Measurements from ENCODE around the gene PRDM16. TPM values are rescaled to one million over a fixed set of nuclear protein-coding genes. Genes with fewer than 3 reads are reported as not detected.

The PRDM16 gene
- total RNA-seq, 4 donors from 2014 or later: 0.41 to 0.95 TPM; not detected in 2

GRCh38 chr1:3096345-3096744 is 27.3 kb downstream of the PRDM16 start:
- no peaks in the 10 kb centered on the region for H3K36me3 ChIP-seq
- in situ Hi-C loops (cut with MboI; ENCODE audit: low pct_ligation_motif_present in 1 of 4, low pct_unique_long_range_greater_than_20kb in 1 of 4, low sequenced_read_pairs in 3 of 4) (no loop called here), intact Hi-C loops (cut with DNase I; ENCODE audit: low total_unique reads) (no loop called here)
- no peak overlapping the region for H3K27ac ChIP-seq
- DNase-seq: no peak
- H3K4me3 ChIP-seq: no peak overlapping the region
- no peak for TF ChIP-seq POLR2AphosphoS5 (IDR thresholded peaks at IDR 0.05)
- no peak for TF ChIP-seq POLR2A (IDR thresholded peaks at IDR 0.05)
- TF ChIP-seq EP300 (IDR thresholded peaks at IDR 0.05; ENCODE audit: low read depth): no peak
- TF ChIP-seq CTCF (IDR thresholded peaks at IDR 0.05): no peak
- 67% methylated on average over 13 of the region's 13 CpGs; no CpG with 5 or more reads in 1 of the 2 donors for WGBS, 2 donors (ENCODE audit: low coverage in 1 of 2)
- no peaks in the 10 kb centered on the region for H3K4me1 ChIP-seq
- H3K27me3 ChIP-seq: no peaks in the 10 kb centered on the region
- no peaks in the 10 kb centered on the region for H3K9me3 ChIP-seq

- Histone ChIP-seq H3K27me3 (no peaks in the 10 kb centered on the region), H3K4me1 (no peaks in the 10 kb centered on the region), H3K36me3 (no peaks in the 10 kb centered on the region), H3K4me3 (no peak overlapping the region), H3K27ac (no peak overlapping the region), H3K9me3 (no peaks in the 10 kb centered on the region)
- intact Hi-C loops (cut with DNase I; ENCODE audit: low total_unique reads) (no loop called here), in situ Hi-C loops (cut with MboI; ENCODE audit: low pct_ligation_motif_present in 1 of 4, low pct_unique_long_range_greater_than_20kb in 1 of 4, low sequenced_read_pairs in 3 of 4) (no loop called here)
- no peak for DNase-seq
- TF ChIP-seq POLR2A (IDR thresholded peaks at IDR 0.05): no peak
- no peak for TF ChIP-seq CTCF (IDR thresholded peaks at IDR 0.05)
- no peak for TF ChIP-seq POLR2AphosphoS5 (IDR thresholded peaks at IDR 0.05)
- no peak for TF ChIP-seq EP300 (IDR thresholded peaks at IDR 0.05; ENCODE audit: low read depth)
- 93% methylated on average over 12 of the region's 12 CpGs; no CpG with 5 or more reads in 1 of the 2 donors for WGBS, 2 donors (ENCODE audit: low coverage in 1 of 2)
Observed at GRCh38 chr1:3097231-3097630, 28.2 kb downstream of the PRDM16 start.

GRCh38 chr1:3097861-3098260 is 28.9 kb downstream of the PRDM16 start:
- TF ChIP-seq EP300 (IDR thresholded peaks at IDR 0.05; ENCODE audit: low read depth): no peak
- no peak for TF ChIP-seq POLR2AphosphoS5 (IDR thresholded peaks at IDR 0.05)
- TF ChIP-seq CTCF (IDR thresholded peaks at IDR 0.05): no peak
- no peak for TF ChIP-seq POLR2A (IDR thresholded peaks at IDR 0.05)
- Histone ChIP-seq H3K27me3 (no peaks in the 10 kb centered on the region), H3K4me3 (no peak overlapping the region), H3K27ac (no peak overlapping the region), H3K9me3 (no peaks in the 10 kb centered on the region), H3K4me1 (no peaks in the 10 kb centered on the region), H3K36me3 (no peaks in the 10 kb centered on the region)
- WGBS, 2 donors (ENCODE audit: low coverage in 1 of 2): 73% methylated on average over 7 of the region's 7 CpGs; no CpG with 5 or more reads in 1 of the 2 donors
- no peak for DNase-seq
- intact Hi-C loops (cut with DNase I; ENCODE audit: low total_unique reads) (no loop called here), in situ Hi-C loops (cut with MboI; ENCODE audit: low pct_ligation_motif_present in 1 of 4, low pct_unique_long_range_greater_than_20kb in 1 of 4, low sequenced_read_pairs in 3 of 4) (no loop called here)

- Histone ChIP-seq H3K4me1 (no peaks in the 10 kb centered on the region), H3K36me3 (no peaks in the 10 kb centered on the region), H3K4me3 (no peak overlapping the region), H3K27ac (no peak overlapping the region), H3K27me3 (no peaks in the 10 kb centered on the region), H3K9me3 (no peaks in the 10 kb centered on the region)
- in situ Hi-C loops (cut with MboI; ENCODE audit: low pct_ligation_motif_present in 1 of 4, low pct_unique_long_range_greater_than_20kb in 1 of 4, low sequenced_read_pairs in 3 of 4) (no loop called here), intact Hi-C loops (cut with DNase I; ENCODE audit: low total_unique reads) (no loop called here)
- no peak for TF ChIP-seq POLR2AphosphoS5 (IDR thresholded peaks at IDR 0.05)
- TF ChIP-seq POLR2A (IDR thresholded peaks at IDR 0.05): no peak
- no peak for TF ChIP-seq CTCF (IDR thresholded peaks at IDR 0.05)
- TF ChIP-seq EP300 (IDR thresholded peaks at IDR 0.05; ENCODE audit: low read depth): no peak
- DNase-seq: no peak
- WGBS, 2 donors (ENCODE audit: low coverage in 1 of 2): 76 to 80% methylated on average over 1 to 7 of the region's 9 CpGs
Observed at GRCh38 chr1:3099861-3100260, 30.9 kb downstream of the PRDM16 start.
